Panc1 (cell line): Measurements from ENCODE around the gene RBKS.

ENCODE experiments used
- SIN3A ChIP-seq: IDR thresholded peaks from 2 replicates; pipeline ENCODE4 v1.6.1; 2012; ENCODE audit warnings: low read depth, mild to moderate bottlenecking, low read length, moderate library complexity, borderline replicate concordance; ENCODE audit not compliant: insufficient read depth
- TF ChIP-seq, protein P1 (sequence below): fragments of 450-650 bp; IDR thresholded peaks from 2 replicates; pipeline ENCODE4 v1.5.1; 2017; ENCODE audit warnings: mild to moderate bottlenecking

DNA sequence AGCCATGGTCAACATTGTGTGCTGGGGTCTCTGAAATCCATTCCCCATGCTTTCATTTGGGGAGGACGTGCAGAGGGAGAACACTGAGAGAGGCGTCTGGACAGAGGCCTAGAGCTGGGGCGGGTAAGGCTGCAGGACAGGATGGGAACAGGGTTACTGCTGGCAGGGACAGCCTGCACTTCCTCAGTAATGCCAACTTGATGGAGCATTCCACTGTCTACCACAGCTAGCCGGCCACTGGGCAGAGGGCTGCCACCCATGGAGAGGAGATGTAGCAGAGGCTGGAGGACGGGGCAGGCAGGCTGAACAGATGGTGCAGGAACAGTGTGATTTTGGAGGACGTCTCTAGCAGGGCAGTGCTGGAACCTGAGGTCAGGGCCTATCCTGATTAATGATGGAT lies 89.3 kb downstream of the RBKS start:
- TF ChIP-seq, protein P1, sequence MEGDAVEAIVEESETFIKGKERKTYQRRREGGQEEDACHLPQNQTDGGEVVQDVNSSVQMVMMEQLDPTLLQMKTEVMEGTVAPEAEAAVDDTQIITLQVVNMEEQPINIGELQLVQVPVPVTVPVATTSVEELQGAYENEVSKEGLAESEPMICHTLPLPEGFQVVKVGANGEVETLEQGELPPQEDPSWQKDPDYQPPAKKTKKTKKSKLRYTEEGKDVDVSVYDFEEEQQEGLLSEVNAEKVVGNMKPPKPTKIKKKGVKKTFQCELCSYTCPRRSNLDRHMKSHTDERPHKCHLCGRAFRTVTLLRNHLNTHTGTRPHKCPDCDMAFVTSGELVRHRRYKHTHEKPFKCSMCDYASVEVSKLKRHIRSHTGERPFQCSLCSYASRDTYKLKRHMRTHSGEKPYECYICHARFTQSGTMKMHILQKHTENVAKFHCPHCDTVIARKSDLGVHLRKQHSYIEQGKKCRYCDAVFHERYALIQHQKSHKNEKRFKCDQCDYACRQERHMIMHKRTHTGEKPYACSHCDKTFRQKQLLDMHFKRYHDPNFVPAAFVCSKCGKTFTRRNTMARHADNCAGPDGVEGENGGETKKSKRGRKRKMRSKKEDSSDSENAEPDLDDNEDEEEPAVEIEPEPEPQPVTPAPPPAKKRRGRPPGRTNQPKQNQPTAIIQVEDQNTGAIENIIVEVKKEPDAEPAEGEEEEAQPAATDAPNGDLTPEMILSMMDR: no peak
- TF ChIP-seq SIN3A: no peak
